ENCODE results near the gene SOWAHA.

GRCh38 chr5:132776131-132776937 lies 36.8 kb upstream of the SOWAHA start:
- TF ChIP-seq POLR2A (IDR thresholded peaks at IDR 0.05), result no peak
- TF ChIP-seq CTCF (IDR thresholded peaks at IDR 0.05), result no peak
- no peak for TF ChIP-seq POLR2AphosphoS5 (IDR thresholded peaks at IDR 0.05)

Data from prostate gland (tissue), 2 donors.